Measurements from ENCODE around the gene PAPPA.

The PAPPA gene

DNA sequence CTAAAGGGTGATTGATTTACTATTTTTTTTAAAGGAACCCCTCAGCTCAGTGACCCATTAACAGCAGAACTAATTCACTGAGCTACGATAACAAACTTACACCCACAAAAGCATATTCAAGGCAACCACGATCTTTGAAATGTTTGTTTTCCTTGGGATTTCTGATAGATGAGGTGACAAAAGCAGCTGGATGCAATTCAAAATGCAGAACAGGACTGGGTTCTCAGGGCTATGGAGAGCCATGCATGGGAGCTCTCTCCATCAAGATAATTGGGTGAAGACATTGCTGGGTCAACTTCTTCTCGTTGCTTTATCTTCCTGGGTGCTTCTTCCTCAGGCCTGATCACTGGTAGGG lies 60.1 kb downstream of the PAPPA start:
- H3K27ac ChIP-seq, result no peak overlapping the region

DNA sequence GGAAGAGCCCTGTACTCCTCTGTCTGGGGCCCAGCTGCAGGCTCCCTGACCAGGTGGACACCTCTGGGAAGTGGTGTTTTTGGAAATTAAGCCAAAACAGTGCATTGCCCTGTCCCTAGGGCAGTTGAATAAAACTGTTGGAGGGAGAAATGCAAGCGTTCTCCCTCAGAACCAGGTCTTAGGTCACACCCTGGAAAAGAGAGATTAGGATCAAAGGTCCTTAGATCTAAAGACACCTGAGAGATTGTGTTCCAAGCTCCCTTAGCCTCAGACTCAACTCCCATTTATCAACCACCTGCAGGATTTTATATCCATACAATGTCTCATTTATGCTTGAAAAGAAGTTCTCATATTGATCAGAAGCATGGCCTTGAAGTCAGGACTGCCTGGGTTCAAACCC lies 64.8 kb downstream of the PAPPA start:
- no peak overlapping the region for H3K27ac ChIP-seq
- TF ChIP-seq, protein P1, sequence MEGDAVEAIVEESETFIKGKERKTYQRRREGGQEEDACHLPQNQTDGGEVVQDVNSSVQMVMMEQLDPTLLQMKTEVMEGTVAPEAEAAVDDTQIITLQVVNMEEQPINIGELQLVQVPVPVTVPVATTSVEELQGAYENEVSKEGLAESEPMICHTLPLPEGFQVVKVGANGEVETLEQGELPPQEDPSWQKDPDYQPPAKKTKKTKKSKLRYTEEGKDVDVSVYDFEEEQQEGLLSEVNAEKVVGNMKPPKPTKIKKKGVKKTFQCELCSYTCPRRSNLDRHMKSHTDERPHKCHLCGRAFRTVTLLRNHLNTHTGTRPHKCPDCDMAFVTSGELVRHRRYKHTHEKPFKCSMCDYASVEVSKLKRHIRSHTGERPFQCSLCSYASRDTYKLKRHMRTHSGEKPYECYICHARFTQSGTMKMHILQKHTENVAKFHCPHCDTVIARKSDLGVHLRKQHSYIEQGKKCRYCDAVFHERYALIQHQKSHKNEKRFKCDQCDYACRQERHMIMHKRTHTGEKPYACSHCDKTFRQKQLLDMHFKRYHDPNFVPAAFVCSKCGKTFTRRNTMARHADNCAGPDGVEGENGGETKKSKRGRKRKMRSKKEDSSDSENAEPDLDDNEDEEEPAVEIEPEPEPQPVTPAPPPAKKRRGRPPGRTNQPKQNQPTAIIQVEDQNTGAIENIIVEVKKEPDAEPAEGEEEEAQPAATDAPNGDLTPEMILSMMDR (conservative IDR thresholded peaks at IDR 0.05), result no peak
- no peak for TF ChIP-seq ZFX (IDR thresholded peaks at IDR 0.05)

More for the DNA sequence above, 60.1 kb downstream of the PAPPA start:
- no peak for TF ChIP-seq ZFX (IDR thresholded peaks at IDR 0.05)
- TF ChIP-seq, protein P1 (conservative IDR thresholded peaks at IDR 0.05), result no peak

DNA sequence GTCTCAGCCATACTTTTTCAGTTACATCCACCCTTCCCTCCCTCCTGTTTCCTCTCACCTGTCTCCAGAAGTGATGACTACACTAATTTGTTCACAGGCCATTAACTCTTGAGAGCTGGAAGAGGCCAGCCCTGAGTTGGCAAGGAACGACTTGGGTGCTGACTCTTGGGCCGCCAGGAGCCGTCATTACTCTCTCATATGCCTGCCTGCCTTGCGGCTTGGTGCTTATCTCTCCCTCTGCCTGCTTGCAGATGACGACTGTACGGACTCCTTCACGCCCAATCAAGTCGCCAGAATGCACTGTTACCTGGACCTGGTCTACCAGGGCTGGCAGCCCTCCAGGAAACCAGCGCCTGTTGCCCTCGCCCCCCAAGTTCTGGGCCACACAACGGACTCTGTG lies 66.1 kb downstream of the PAPPA start:
- TF ChIP-seq, protein P1 (conservative IDR thresholded peaks at IDR 0.05), result no peak
- TF ChIP-seq ZFX (IDR thresholded peaks at IDR 0.05), result no peak
- no peak overlapping the region for H3K27ac ChIP-seq

DNA sequence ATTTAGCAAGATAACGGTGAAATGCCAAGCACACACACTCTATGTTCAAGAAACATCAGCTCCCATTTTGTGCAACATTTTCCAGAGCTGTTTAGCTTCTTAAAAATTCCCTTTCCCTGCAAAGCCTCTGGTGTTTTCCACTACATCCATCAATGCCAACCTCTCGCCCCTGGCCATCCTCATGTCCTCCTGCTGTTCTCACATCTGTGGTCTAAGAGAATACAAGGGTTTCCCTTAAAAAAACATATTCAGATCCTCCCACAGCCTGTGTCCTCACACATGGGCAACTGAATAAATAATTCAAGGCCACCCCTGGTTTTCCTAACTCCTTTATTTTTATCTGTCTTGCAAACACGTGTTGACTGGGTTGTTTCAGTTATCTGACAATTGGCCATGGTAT lies 70.3 kb downstream of the PAPPA start:
- no peak for TF ChIP-seq ZFX (IDR thresholded peaks at IDR 0.05)
- TF ChIP-seq, protein P1 (conservative IDR thresholded peaks at IDR 0.05), result no peak
- no peak overlapping the region for H3K27ac ChIP-seq

DNA sequence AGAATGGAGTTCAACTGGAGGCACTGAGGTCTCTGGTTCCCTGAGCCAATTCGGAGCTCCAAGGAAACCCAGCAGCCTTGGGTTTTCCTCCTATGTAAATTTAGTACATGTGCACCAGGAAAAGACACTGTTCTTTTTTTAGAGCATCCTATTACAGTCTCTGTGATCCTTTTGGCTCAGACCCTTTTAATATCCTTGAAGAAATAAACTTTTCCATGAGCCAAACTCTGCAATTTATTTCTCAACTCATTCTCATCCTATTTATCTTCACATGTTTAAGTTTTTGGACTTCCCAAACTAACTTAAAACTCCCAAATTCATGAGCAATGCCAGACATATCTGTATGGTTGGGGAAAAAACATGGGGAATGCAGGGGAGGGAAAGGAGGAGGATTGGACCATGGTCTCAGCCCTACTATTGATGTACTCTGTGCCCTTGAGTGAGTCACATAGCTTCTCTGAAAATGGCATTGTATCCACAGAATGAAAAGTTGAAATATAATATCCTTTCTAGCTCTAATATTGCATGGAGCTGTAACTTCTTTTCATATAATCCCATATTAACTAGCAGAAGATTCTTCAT lies 76.6 kb downstream of the PAPPA start:
- TF ChIP-seq, protein P1 (conservative IDR thresholded peaks at IDR 0.05), result no peak
- no peak for TF ChIP-seq ZFX (IDR thresholded peaks at IDR 0.05)
- no peak overlapping the region for H3K27ac ChIP-seq

DNA sequence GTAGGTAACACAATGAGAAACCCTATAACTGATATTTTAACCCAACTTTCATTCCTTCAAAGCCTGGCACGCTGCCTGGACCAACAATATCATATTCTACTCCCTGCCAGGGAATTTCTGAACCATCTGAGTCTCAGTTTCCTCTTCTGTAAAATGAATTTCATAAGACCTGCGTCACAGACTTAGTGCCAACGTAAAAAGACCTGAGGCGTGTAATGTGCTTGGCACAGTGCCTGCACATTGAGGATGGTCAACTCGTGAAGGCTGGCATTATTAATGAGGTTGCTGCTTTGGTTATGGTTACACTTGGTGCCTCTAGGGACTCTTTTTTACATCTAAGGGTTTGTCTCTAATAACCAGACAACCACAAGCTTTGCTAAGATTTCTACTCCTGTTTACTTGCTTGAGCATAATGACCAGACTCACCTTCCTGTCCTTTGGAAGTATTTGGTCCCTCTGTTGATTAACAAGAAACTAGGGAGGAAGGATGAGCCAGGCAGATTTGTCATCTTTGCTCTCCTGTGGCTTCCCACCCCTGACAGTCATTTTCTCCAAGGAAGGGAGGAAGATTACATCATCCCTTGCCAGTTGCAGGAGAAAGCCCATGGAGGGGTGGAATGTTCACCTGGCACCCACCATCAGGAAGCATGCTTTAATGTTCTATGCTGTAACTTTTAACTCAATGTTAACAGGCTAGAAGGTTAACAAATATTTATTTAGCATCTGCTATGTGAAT lies 79.0 kb downstream of the PAPPA start:
- H3K27ac ChIP-seq, result no peak overlapping the region
- TF ChIP-seq, protein P1 (conservative IDR thresholded peaks at IDR 0.05), result no peak
- TF ChIP-seq ZFX (IDR thresholded peaks at IDR 0.05), result no peak

DNA sequence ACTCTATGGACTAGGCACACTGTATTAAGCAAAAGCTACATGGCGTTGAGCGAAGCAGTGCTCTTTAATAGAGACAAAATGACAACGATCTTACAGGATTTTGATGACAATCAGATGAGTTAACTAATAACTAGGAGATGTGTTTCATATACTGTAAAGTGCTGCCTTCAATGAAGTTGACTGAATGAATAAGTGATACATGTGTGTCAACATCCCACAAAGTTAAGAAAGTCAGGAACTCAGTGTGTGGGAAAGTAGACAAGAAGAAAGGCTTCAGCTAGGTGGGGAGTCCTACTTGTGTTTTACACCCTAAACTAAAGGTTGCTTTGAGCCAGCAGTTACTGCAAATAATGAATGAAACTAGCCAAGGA lies 79.6 kb downstream of the PAPPA start:
- no peak overlapping the region for H3K27ac ChIP-seq
- TF ChIP-seq, protein P1 (conservative IDR thresholded peaks at IDR 0.05), result no peak
- no peak for TF ChIP-seq ZFX (IDR thresholded peaks at IDR 0.05)
